ENCODE measurements around the gene PKP1.
A peak's percentile ranks its signal among the peaks of the same experiment; 100 is the strongest.

The PKP1 gene

GRCh38 chr1:201281573-201281972 lies 1.7 kb upstream of the PKP1 start:
- no peak for DNase-seq (ENCODE audit: low read depth in 2 of 2)

GRCh38 chr1:201282216-201282615 lies 1.1 kb upstream of the PKP1 start:
- DNase-seq (ENCODE audit: low read depth in 2 of 2), result no peak

- DNase-seq (ENCODE audit: low read depth in 2 of 2), result no peak
These were observed 689 bp downstream of the PKP1 start for GRCh38 chr1:201283836-201284553.

GRCh38 chr1:201284636-201285035 lies 1.3 kb downstream of the PKP1 start:
- DNase-seq (ENCODE audit: low read depth in 2 of 2), result no peak

GRCh38 chr1:201285846-201286245 lies 2.5 kb downstream of the PKP1 start:
- DNase-seq (ENCODE audit: low read depth in 2 of 2), result no peak

GRCh38 chr1:201286445-201286844 lies 3.1 kb downstream of the PKP1 start:
- DNase-seq (ENCODE audit: low read depth in 2 of 2), result no peak

- no peak for DNase-seq (ENCODE audit: low read depth in 2 of 2)
These were observed 4.7 kb downstream of the PKP1 start for GRCh38 chr1:201288007-201288406.

- no peak for DNase-seq (ENCODE audit: low read depth in 2 of 2)
These were observed 5.5 kb downstream of the PKP1 start for GRCh38 chr1:201288765-201289164.

- DNase-seq (ENCODE audit: low read depth in 2 of 2), result no peak
These were observed 7.2 kb downstream of the PKP1 start for GRCh38 chr1:201290551-201290950.

GRCh38 chr1:201291916-201292315 lies 8.6 kb downstream of the PKP1 start:
- DNase-seq (ENCODE audit: low read depth in 2 of 2), result no peak

GRCh38 chr1:201294876-201295275 lies 11.6 kb downstream of the PKP1 start:
- no peak for DNase-seq (ENCODE audit: low read depth in 2 of 2)

- DNase-seq (ENCODE audit: low read depth in 2 of 2), result peak; percentile 23 to 24
These were observed 12.0 kb downstream of the PKP1 start for GRCh38 chr1:201295346-201295745.

GRCh38 chr1:201295861-201296260 lies 12.6 kb downstream of the PKP1 start:
- DNase-seq (ENCODE audit: low read depth in 2 of 2), result peak; percentile 29 to 35

- no peak for DNase-seq (ENCODE audit: low read depth in 2 of 2)
These were observed 13.0 kb downstream of the PKP1 start for GRCh38 chr1:201296352-201296751.

GRCh38 chr1:201298396-201299381 lies 15.4 kb downstream of the PKP1 start:
- DNase-seq (ENCODE audit: low read depth in 2 of 2), result no peak

- DNase-seq (ENCODE audit: low read depth in 2 of 2), result no peak
These were observed 16.7 kb downstream of the PKP1 start for GRCh38 chr1:201299968-201300367.

GRCh38 chr1:201300641-201301040 lies 17.3 kb downstream of the PKP1 start:
- no peak for DNase-seq (ENCODE audit: low read depth in 2 of 2)

- no peak for DNase-seq (ENCODE audit: low read depth in 2 of 2)
These were observed 19.2 kb downstream of the PKP1 start for GRCh38 chr1:201302163-201303152.

GRCh38 chr1:201304126-201304525 lies 20.8 kb downstream of the PKP1 start:
- no peak for DNase-seq (ENCODE audit: low read depth in 2 of 2)

- DNase-seq (ENCODE audit: low read depth in 2 of 2), result no peak
These were observed 22.5 kb downstream of the PKP1 start for GRCh38 chr1:201305815-201306214.

GRCh38 chr1:201307231-201307630 lies 23.9 kb downstream of the PKP1 start:
- no peak for DNase-seq (ENCODE audit: low read depth in 2 of 2)

Data from fibroblast of skin of left quadriceps (primary cell).